ENCODE results near the gene GNA12. TPM values are rescaled to one million over a fixed set of nuclear protein-coding genes. Genes with fewer than 3 reads are reported as not detected.

GNA12 gene
- total RNA-seq, 2 donors from 2014 or later: 12.2 to 17.5 TPM

DNA sequence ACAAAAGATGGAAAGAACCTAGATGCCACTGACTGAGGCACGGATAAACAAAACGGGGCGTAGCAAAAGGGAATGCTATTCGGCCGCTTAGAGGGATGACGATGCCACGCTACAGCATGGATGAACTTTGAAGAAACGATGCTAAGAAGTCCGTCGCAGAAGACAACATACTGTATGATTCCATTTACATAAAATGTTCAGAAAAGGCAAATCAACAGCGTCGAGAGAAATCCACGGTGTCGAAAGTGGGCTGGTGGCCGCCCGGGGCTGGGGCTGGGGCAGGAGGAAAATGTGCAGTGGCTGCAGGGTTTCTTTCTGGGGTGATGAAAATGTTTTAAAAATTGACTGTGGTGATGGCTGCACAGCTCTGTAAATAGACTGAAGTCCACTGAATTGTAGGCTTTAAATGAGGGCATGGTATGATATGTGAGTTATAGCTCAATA, 24.1 kb downstream of the GNA12 start:
- intact Hi-C loops (cut with DNase I): no loop called here
- DNase-seq (no peak), ATAC-seq (no peak)
- Histone ChIP-seq H3K27me3 (no peaks in the 10 kb centered on the region), H3K4me3 (no peak overlapping the region), H3K27ac (peak overlapping the region in 2 of 4 donors; percentile 29 to 85), H3K9me3 (no peaks in the 10 kb centered on the region), H3K36me3 (replicated peaks in 1 of 2; ENCODE audit: insufficient read depth in 1 of 2, low read depth in 2 of 2) (no peaks in the 10 kb centered on the region), H3K4me1 (peaks cover 38% of the 10 kb centered on the region)
- 95 to 96% methylated on average over 16 of the region's 16 CpGs for WGBS, 2 donors
- TF ChIP-seq CTCF (IDR thresholded peaks at IDR 0.05) (no peak), POLR2A (IDR thresholded peaks at IDR 0.05) (no peak)

DNA sequence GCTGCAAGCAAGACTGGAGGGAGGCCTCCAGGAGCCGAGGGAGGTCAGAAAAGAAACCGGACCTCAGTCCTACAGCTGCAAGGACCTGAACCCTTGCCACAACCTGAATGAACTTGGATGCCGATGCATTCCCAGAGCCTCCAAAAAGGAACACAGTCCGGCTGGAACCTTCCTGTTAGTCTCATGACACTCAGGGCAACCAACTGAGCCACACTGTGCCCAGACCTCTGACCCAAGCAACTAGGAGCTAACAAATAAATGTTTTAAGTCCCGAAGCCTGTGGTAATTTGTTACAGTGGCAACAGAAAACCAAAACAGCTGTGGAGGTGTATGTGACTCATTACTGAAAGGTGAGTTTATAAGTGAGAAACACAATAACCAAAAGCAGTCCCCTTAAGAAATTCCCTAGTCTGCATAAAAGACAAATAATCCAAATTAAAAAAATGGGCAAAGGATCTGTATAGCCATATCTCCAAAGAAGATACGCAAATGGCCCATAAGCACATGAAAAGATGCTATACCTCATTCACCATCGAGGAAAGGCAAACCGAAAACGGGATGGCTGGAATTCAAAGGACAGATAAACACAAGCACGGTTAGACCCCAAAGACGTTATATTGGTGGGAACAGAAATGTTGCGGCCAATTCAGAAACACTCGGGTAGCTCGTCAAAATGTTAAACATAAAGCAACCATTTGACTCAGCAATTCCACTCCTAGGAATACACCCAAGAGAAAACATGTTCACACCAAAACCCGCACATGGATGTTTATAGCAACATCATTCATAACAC, 24.8 kb downstream of the GNA12 start:
- Histone ChIP-seq H3K27ac (peak overlapping the region in 1 of 4 donors; percentile 85), H3K4me1 (peaks cover 38% of the 10 kb centered on the region), H3K4me3 (no peak overlapping the region), H3K27me3 (no peaks in the 10 kb centered on the region), H3K36me3 (replicated peaks in 1 of 2; ENCODE audit: insufficient read depth in 1 of 2, low read depth in 2 of 2) (no peaks in the 10 kb centered on the region), H3K9me3 (no peaks in the 10 kb centered on the region)
- no peak for TF ChIP-seq POLR2A (IDR thresholded peaks at IDR 0.05)
- no peak for TF ChIP-seq CTCF (IDR thresholded peaks at IDR 0.05)
- ATAC-seq (no peak), DNase-seq (peak in 1 of 4 donors; percentile 7)
- 91 to 94% methylated on average over 15 of the region's 15 CpGs for WGBS, 2 donors
- intact Hi-C loops (cut with DNase I): no loop called here

GRCh38 chr7:2818653-2819052, 25.5 kb downstream of the GNA12 start:
- H3K36me3 ChIP-seq (replicated peaks in 1 of 2; ENCODE audit: insufficient read depth in 1 of 2, low read depth in 2 of 2): no peaks in the 10 kb centered on the region
- H3K9me3 ChIP-seq: no peaks in the 10 kb centered on the region
- no peaks in the 10 kb centered on the region for H3K27me3 ChIP-seq
- whole genome bisulfite sequencing, 2 donors: 89 to 91% methylated on average over 12 of the region's 12 CpGs
- ATAC-seq (no peak), DNase-seq (no peak)
- TF ChIP-seq POLR2A (IDR thresholded peaks at IDR 0.05) (no peak), CTCF (IDR thresholded peaks at IDR 0.05) (no peak)
- peak overlapping the region in 1 of 4 donors; percentile 3 for H3K27ac ChIP-seq
- peaks cover 38% of the 10 kb centered on the region for H3K4me1 ChIP-seq
- H3K4me3 ChIP-seq: no peak overlapping the region
- intact Hi-C loops (cut with DNase I): no loop called here

- no peak overlapping the region for H3K4me3 ChIP-seq
- ATAC-seq: no peak
- H3K27ac ChIP-seq: peak overlapping the region in 1 of 4 donors; percentile 3
- peak in 1 of 4 donors; percentile 34 for DNase-seq
- no peaks in the 10 kb centered on the region for H3K36me3 ChIP-seq (replicated peaks in 1 of 2; ENCODE audit: insufficient read depth in 1 of 2, low read depth in 2 of 2)
- no peaks in the 10 kb centered on the region for H3K27me3 ChIP-seq
- H3K4me1 ChIP-seq: peaks cover 37% of the 10 kb centered on the region
- TF ChIP-seq CTCF (IDR thresholded peaks at IDR 0.05) (no peak), POLR2A (IDR thresholded peaks at IDR 0.05) (no peak)
- 73 to 93% methylated on average over 7 of the region's 7 CpGs for WGBS, 2 donors
- intact Hi-C loops (cut with DNase I): no loop called here
- H3K9me3 ChIP-seq: no peaks in the 10 kb centered on the region
Measured at GRCh38 chr7:2818121-2818520, 26.0 kb downstream of the GNA12 start.

- DNase-seq (no peak), ATAC-seq (no peak)
- no peak for TF ChIP-seq CTCF (IDR thresholded peaks at IDR 0.05)
- no peak for TF ChIP-seq POLR2A (IDR thresholded peaks at IDR 0.05)
- Histone ChIP-seq H3K27me3 (no peaks in the 10 kb centered on the region), H3K4me1 (peaks cover 30% of the 10 kb centered on the region), H3K36me3 (replicated peaks in 1 of 2; ENCODE audit: insufficient read depth in 1 of 2, low read depth in 2 of 2) (no peaks in the 10 kb centered on the region), H3K27ac (no peak overlapping the region), H3K4me3 (no peak overlapping the region), H3K9me3 (no peaks in the 10 kb centered on the region)
- intact Hi-C loops (cut with DNase I): no loop called here
- 61 to 67% methylated on average over 3 of the region's 3 CpGs for WGBS, 2 donors
Measured at GRCh38 chr7:2817456-2817855, 26.7 kb downstream of the GNA12 start.
